Measurements from ENCODE around the gene ATP5F1D.

The ATP5F1D gene

DNA sequence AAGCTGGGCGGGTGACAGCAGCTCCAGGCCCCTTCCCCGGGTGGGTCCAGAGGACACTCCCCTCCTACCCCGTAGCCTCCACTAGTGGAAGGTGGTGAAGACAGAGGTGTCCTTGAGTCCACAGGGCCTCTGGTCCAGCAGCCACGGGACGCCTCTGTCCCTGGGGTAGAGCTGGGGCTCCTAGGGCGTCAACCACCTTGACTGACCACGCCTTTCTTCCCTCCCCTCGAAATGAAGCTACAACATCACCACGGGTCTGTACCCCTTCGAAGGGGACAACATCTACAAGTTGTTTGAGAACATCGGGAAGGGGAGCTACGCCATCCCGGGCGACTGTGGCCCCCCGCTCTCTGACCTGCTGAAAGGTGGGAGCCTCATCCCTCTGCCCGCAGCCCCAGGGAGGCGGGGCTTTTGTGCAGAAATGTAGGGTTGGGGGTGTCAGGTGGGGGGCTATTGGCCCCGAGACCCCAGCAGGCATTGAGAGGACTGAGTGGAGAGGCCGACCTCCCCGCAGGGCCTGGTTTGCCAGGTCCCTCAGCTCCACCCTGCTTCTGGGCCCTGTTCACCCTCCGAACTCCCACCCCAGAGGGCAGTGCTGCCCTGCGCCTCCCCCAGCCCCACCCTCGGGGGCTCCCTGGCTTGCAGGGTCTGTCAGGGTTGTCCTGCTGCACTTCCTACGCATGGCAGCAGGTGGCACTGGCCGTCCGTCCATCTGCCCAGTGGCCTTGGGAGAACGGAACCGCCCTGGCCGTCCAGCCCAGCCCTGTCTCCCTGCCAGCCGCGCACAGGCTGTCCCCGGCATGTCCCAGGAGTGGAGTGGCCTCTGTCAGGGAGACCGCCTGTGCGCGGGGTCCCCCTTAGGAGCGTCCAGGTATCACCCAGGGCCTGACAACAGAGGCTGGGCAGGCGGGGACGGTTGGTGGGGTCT lies 20.3 kb upstream of the ATP5F1D start:
- DNase-seq (ENCODE audit: low spot score), result no peak

DNA sequence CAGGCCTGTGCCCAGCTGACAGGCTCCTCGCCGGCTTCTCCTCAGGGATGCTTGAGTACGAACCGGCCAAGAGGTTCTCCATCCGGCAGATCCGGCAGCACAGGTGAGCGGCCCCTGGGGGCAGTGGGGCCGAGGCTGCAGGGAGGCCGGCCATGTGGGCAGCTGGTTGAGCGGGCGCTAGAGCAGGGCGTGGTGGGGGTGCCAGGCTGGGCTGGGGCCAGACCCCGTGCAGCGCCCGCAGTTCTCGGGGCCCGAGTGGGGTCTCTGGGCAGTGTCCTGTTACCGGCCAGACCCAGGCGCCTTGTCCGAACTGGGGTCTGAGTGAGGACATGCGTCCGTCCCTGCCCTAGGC lies 19.7 kb upstream of the ATP5F1D start:
- no peak for DNase-seq (ENCODE audit: low spot score)

DNA sequence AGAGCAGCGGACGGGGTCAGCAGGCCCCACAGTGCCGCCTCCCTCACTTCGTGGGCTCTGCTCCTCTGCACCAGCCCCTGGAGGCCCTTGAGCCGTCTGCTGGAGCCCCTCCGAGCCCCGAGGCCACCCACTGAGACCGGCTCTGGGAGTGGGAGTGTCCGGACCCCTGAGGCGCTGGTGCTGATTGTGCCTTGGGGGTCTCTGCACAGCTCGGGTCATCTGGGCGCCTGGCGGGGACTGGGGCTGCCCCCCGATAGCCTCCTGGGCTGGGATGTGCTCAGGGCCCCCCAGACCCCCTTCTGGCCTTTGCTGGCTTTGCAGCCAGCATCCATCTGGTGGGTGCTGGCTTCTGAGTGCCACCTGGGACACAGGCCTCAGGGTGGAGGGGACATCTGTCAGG lies 19.2 kb upstream of the ATP5F1D start:
- DNase-seq (ENCODE audit: low spot score), result no peak

DNA sequence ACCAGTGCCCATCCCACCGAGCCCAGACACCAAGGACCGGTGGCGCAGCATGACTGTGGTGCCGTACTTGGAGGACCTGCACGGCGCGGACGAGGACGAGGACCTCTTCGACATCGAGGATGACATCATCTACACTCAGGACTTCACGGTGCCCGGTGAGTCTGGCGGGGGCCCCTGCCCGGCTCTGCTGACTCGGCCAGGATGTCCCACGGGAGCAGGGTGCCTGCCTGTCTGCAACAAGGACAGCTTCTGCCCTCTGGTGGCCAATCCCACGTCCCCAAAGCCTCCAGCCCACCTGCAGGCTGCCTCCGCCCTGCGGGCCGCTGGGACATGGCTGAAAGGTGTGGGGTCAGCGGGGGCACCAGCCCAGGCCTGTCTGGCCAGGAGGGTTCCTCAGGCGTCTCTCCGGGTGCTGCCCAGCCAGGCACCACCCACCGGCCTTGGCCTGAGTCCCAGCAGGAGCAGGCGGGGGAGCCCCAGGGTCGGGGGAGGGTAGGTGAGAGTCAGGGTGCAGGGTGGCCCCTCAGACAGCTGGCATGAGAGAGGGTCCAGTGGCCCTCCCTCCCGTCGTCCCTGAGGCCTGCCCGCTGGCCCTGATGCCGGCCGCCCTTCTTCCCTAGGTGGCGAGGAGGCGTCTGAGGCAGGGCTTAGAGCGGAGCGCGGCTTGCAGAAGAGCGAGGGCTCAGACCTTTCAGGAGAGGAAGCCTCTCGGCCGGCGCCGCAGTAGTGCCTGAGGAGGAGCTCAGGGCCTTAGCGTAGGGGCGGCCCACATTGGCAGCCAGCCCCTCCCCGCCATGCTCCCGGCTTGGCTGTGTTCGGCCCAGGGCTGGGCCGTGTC lies 18.3 kb upstream of the ATP5F1D start:
- peak; percentile 51 for DNase-seq (ENCODE audit: low spot score)

DNA sequence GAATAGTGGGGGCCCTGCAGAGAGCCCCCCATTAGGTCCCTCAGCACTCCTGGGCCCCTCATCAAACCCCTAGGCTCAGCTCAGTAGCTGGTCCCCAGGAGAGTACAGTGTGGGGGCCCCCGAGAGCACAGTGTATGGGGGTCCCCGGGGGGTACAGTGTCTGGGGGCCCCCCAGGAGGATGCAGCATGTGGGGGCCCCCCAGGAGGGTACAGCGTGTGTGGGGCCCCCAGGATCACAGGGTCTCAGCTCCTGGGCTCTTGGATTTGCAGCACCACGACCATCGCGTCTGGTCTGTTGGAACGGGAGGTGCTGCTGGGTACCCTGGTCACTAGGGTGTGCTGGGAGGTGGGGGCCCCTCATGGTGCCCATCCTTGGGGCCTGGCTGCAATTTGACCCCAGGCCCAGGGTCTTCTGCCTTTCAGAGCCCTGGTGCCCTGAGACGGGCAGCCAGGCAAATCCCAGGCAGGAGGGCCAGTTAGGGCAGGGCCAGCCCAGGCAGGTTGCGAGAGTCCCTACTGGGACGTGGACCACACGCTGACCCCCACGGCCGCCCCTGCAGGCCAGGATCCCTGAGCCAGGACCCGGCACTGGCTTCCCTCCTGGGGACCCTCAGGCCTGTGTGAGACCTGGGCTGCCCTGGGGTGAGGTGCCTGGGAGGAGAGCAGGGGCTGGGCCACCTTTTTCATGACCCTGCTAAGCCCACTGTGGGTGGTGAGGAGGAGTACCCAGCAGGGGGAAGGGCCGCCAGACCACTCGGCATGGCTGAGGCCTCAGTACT lies 17.3 kb upstream of the ATP5F1D start:
- DNase-seq (ENCODE audit: low spot score), result no peak

DNA sequence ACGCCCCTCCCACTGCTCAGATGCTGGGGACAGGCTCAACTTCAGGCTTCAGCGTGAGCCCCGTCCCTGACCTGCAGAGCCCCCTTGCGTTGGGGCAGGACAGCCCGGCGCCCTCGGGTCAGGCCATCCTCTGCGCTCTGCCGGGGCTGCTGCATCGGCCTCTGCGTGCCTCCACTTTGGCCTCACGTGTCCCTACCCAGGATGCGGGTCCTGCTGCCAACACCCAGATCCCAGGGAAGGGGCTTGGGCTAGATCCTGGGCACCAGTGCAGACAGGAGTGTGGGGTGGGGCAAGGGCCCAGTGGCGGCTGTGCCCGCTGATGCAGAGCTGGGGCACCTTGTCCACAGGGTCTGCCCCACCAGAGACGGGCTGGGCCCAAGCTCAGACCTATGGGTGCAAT lies 16.7 kb upstream of the ATP5F1D start:
- DNase-seq (ENCODE audit: low spot score), result no peak

DNA sequence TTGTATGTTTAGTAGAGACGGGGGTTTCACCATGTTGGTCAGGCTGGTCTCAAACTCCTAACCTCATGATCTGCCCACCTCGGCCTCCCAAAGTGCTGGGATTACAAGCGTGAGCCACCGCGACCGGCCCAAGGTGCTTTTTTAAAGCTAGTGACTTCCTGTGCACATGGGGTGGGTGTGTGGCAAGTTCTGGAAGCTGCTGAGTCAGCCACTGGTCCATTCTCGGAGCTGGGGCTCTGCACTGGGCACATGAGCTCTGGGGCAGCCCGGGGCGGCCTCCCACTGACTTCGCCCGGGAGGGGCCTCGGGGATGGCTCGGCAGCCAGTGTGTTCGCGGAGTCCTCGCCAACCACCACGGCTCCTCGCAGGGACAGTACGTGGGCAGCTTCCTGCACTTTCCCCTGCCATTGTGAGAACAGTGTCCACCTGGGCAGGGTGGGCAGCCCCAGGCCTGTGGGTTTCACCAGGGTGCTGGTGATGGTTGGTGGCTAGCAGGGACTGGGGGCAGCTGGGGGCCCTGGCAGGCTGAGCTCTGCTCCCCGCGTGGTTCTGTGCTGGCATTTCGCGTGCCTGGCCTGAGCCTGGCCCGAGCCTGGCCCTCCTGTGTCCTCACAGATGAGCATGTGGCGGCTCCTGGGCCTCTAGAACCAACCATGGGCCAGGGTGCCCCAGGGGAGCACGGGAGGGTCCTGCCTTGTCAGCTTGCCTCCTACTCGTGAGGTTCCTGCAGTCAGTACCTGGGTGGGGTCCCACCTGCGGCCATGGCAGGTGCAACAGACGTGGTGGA lies 15.9 kb upstream of the ATP5F1D start:
- DNase-seq (ENCODE audit: low spot score), result no peak

DNA sequence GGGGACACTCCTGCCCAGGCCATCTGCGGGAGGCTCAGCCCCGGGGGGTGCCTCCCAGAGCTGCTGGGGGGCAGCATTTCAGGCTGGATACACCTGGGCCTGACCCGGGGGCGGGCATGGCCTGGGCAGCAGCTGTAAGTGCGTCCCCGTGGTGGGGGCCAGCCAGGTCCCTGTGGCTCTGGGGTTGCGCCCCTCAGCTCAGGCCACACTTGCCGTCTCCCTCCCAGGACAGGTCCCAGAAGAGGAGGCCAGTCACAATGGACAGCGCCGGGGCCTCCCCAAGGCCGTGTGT lies 15.4 kb upstream of the ATP5F1D start:
- DNase-seq (ENCODE audit: low spot score), result no peak

DNA sequence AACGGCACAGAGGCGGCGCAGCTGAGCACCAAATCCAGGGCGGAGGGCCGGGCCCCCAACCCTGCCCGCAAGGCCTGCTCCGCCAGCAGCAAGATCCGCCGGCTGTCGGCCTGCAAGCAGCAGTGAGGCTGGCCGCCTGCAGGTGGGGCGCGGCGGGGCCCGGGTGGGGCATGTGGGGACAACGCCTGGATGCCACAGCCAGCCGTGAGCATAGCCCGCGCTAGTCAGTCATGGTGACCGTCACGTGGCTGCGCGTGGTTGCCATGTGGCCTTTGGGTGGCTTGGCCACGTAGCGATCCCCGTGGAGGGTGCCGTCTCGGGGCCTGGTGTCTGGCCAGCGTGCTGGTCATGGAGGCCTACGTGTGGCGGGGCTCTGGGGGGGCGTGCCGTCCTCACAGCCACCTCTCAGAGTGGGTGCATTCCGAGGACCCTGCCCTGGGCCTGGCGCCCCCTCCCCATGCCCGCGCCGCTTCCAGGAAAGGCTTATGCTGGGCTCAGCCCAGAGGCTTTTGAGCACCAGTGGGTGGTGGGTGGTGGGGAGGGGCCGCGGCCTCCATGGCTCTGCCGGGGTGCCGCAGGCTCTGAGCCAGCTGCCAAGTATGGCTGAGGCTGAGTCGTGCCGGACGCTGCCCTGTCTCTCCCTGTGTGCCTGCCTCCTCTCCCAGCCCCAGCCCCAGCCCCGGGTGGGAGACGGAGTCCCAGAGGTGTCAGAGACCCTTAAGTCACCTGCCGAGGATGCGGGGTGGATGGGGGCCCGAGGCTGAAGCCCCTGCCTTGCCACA lies 14.8 kb upstream of the ATP5F1D start:
- DNase-seq (ENCODE audit: low spot score), result no peak

DNA sequence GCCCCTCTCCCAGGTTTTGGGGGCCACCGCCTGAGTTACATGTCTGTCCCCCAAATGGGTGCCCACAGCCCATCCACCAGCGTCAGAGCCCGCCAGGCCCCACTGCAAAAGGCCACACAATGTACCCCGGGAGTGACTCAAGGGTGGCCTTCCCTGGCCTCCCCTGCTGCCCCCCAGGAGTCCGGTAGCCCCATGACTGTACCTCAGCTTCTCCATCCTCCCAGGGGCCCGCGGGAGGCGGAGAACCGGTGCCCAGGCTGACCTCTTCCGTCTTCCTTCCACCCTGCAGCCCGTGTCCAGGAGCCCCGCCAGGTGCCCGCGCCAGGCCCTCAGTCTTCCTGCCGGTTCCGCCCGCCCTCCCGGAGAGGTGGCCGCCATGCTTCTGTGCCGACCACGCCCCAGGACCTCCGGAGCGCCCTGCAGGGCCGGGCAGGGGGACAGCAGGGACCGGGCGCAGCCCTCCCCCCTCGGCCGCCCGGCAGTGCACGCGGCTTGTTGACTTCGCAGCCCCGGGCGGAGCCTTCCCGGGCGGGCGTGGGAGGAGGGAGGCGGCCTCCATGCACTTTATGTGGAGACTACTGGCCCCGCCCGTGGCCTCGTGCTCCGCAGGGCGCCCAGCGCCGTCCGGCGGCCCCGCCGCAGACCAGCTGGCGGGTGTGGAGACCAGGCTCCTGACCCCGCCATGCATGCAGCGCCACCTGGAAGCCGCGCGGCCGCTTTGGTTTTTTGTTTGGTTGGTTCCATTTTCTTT lies 14.1 kb upstream of the ATP5F1D start:
- DNase-seq (ENCODE audit: low spot score), result no peak

DNA sequence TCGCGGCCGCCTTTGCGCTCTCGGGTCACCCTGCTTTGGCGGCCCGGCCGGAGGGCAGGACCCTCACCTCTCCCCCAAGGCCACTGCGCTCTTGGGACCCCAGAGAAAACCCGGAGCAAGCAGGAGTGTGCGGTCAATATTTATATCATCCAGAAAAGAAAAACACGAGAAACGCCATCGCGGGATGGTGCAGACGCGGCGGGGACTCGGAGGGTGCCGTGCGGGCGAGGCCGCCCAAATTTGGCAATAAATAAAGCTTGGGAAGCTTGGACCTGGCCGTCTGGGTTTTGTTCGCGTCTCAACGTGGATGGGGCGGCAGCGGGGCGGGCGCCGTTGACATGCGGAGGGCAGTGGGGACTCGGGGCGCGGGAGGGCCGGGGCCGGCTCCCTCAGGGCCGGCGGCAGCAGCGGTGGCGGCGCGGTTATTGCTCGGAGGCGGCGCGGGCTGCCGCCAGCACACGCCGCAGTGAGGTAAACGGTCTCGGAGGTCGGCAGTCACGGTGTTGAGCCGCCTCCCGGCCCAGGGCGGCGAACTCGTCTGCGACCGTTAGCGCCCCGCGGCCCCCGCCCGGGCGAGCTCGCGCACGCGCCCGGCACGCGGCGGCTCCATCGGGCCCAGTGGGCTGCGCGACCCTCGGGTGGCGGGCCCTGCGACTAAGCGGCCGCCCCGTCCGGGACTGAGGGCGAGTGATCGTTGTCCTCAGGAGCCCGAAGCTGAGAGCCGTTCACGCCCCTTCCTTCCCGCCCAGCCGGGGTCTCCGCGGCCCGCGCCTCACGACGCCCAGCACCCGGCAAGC lies 13.2 kb upstream of the ATP5F1D start:
- DNase-seq (ENCODE audit: low spot score), result no peak

DNA sequence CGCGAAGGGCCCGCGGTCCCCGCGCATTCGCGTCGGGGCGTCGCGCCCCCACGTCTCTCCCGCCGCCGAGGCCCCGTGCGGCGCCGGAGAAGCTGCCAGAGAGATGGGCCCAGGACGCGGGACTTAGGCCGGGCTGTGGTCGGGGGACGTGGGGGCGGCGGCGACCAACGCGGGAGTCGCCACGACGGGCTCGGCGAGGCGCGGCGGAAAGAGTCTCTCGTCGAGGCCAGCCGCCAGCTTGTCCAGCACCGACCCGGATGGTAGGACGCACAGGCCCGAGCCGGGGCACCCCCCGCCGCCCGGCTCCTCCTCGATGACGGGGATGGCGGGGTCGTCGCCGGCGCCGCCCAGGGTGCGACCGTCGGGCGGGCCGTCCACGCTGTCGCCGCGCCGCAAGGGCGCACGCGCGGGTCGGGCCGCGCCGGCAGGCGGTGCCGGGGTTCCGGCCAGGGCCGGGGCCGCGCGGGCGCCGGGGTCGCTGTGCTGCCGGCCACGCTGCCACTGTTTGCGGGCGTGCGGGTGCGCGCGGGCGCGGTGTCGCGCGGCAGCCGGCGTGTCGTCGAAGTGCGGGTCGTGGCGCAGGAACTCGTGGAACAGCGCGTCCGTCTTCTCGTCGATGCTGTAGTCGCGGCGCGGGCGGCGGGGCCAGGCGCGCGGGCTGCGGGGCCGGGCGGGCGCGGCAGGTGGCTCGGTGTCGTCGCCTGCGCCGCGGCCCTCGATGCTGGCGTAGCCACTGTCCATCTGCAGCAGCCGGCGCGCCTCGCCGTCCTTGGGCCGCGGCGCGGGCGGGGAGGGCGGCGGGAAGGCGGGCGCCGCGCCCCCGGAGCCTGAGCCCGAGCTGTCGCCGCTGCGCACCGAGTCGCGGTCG lies 12.3 kb upstream of the ATP5F1D start:
- no peak for DNase-seq (ENCODE audit: low spot score)

DNA sequence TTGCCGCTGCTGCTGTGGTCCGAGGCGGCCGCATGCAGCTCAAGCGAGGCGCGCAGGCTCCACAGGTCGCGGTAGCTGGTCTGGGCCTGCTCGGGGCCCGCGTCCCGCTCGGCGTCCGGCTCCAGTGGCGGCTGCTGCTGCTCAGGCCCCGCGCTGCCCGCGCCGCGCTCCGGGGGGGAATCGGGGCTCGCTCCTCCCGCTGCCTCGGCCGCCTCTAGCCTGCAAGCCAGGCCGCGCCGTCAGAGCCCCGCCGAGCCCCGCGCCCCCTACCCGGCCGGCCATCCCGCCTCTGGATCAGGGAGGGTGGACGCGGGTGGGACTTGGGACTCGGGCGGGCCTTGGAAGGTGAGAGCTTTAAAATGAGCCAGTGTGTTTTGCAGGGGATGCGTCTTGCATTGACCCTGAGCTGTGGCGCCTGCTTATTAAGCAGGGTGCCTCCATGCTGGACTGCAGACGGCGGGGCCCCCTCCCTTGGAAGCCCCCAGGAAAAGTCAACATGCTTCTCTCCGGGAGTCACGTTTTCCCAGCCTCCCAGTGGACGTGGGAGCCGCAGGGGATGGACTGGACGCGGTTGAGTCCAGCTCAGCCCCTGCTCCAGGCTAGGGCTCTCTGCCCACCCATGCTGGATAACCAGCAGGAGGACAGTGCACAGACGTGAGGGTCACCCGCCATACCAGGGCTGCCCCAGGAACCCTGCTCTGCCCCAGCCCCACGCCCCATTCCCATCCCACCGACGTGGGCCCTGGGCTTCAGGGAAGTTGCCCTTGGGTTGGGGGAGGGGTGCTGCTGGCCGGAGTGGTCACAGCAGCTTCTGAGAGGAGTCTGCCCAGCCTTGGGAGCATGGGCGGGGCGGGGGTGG lies 11.4 kb upstream of the ATP5F1D start:
- no peak for DNase-seq (ENCODE audit: low spot score)

DNA sequence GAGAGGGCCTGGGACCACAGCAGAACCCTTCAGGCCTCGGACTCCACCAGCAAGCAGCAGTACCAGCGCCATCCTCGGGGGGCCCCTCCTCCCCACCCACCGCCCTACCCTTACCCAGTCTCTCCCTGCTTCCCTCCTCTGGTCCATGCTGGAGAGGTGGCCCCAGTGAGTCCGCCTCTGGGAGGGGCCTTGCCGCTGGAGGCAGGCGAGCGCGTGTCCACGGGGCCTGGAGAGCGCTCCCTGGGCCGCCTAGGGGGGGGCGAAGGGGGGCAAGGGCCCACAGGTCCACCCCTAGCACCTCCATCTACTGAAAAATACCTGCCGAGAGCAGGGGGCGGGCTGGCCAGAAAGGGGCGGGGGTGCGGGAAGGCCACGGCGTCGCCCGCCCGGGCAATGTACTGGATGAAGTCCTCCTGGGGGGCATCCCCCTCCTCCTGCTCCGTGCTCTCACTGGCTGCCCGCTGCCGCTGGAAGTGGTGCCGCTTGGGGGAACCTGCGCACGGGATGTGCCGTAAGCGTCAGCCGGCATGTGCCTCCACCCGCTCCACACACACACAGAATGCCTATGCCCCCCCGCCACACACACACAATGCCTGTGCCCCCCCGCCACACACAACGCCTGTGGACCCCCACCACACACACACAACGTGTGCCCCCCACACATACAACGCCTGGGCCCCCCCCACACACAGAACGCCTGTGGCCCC lies 10.6 kb upstream of the ATP5F1D start:
- DNase-seq (ENCODE audit: low spot score), result no peak

DNA sequence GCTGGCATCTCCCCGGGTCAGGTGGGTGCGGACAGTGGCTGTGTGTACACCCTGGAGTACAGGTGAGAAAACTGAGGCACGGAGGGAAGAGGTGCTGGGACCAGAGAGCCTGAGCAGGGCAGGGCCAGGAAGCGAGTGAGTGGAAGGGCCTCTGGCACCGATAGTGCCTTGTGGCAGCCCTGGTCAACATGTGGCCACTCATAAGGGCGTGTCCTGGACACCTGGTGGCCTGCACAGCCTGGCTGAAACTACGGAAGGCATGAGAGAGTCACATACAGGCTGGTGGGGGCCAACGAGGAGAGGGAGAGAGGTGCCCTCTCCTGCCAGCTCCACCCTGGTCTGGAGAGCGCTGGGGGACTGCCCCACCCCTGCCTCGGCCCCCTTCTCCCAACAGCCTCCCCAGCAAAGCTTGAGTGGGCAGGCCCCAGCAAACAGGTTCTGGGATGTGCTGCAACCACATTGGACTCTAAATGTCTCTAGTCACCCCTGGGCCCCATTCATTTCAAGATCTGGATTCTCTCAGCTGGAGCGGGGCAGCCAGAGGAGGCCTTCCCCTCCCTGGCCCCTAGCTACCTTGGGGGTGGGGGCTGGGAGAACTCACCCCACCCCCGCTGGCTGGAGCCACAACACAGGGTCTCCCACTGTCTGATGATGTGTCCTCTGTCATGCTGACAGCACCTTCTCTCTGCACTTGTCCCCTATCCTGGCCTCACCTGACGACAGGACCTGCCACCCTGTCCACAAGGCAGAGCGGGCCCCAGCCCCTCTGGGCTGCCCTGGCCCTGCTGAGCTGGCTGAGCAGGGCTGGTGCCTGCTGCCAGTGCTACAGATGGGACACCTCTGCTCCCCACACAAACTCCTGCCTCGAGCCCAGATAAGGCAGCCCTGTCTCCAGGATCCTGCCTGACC lies 9.6 kb upstream of the ATP5F1D start:
- no peak for DNase-seq (ENCODE audit: low spot score)

DNA sequence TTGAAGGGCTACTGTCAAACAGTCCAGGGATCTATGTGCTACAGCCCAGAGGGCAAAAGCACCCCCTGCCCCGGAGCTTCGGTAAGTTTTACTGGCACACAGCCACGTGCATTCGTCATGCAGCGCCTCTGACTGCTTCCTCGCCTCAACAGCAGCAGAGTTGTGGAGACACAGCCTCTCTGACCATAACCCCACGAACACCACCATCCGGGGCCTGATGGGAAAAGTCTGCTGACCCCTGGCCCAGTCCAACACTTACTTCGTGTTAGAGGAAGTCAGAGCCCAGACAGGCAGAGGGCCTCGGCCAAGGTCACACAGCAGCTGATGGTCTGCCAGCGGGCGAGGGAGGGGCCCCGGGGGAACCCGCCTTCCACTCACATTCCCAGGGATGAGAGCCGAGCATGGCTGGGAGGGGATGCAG lies 8.9 kb upstream of the ATP5F1D start:
- no peak for DNase-seq (ENCODE audit: low spot score)
